NCI-H748 treated with DMSO at 0.1 percent for 48 hours (cell line): ENCODE data around the gene RAD23B.
A peak's percentile ranks its signal among the peaks of the same experiment; 100 is the strongest.

ENCODE experiments used
- DNase-seq: peaks from one replicate; lab custom pipeline; 2025; lab: John Stamatoyannopoulos, UW

RAD23B gene

DNA sequence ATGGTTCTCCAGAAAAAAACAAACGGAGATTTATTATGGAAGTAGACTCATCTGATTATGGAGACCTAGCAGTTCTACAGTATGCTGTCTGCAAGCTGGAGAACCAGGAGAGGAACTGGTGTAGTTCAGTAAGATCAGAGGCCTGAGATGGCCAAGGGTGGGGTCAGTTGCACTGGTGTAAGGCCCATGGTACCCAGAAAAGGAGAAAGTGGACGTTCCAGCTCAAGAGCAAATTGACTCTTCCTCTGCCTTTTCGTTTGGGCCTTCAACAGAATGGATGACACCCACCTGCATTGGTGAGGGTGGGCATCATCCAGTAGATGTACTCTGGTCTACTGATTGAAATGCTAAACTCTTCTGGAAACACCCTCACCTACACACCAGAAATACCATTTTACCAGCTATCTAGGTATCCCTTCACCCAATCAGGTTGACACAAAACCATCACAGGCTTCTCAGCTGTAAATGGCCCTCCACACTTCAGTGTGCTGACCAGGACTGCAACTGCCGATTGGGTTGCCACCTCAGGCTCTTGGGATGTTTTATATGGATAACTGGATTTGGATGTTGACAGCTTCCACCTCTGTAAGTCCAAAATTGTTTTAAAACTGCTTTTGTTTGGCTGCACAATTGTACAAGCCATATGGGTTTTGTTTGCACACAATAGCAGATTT, 51.2 kb downstream of the RAD23B start:
- DNase-seq: no peak

DNA sequence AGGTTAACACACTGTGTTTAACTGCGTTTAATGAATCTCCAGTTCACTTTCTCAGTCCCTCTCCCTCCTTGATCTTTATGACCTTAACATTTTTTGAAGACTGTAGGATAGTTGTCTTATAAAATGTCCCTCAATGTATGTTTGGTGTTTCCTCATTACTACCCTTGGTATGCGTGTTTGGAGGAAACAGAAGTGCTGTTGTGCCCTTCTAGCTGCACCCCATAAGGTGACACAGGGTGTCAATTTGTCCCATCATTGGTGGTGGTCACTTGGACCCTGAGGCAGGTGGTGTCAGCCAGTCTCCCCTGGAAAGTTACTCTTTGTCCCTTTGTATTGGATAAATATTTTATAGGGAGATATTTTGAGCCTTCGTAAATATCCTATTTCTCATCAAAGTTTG, 52.3 kb downstream of the RAD23B start:
- no peak for DNase-seq

DNA sequence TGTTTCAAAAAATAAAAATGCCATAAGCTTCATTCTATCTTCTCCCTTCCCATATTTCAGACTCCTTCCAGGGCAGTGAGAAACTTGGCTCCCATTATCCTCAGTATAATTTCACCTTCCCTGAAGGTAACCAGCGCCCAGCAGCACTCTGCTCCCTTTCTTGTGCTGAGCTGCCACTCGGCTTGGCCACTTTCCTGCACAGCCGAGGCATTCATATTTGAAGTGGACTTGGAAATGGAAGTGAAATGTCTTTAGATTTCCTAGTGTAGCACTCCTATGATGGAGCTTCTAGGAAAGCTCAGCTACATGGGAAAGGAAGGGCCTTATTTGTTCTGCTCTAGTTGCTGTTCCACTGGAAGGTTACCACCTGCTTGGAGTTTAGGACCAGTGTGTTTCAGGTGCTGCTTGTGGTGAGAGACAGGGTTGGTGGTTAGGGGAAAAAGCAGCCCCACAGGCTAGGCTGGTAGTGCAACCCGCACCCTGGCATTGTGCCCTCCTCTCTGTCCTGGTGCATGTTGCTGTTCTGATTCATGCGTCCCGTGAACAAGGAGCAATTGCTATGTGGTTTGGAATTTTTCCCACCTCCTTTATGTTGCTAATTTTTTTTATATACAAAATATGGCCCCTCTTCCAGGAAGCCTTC, 53.8 kb downstream of the RAD23B start:
- no peak for DNase-seq

DNA sequence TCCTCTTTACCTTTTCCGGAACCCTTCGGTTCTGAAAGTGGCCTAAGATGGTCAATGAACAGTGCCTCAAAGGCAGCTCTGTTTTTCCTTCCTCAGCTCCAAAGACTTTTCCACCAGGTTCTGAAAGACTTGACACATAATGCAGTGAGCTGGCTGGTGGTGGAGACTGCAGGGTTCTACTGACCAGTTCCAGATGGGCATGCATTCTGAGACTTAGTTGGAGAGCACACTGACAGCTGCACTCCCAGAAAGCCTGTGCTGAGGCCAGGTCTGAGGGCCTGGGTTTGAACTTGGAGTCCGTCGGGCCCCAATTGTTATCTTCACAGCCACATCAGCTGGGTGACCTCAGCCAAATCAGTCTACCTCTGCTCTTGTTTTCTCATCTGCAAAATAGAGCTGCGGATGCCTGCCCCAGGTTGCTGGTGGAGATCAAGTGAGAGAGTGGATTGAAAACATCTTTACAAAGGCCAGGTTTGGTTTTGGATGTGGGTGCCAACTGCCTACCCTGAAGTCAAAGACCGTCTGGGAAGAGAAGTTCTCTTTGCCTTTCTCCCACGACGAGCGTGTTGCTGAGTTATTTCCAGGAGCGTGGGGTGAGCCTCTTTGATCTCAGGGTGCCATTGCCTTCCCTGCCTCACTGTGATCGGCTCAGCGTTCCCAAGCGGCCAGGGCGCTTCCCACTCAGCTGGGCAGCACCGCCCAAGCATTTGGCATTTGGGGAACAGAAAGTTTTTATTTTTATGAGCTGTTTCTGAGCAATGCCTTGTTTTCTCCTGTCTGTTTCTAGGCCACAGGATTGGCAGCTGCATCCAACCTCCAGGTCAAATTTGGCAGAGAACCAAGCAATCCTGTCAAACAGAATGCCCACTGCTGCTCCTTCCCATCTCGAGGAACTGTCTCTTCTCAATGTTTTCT, 54.9 kb downstream of the RAD23B start:
- DNase-seq: no peak

DNA sequence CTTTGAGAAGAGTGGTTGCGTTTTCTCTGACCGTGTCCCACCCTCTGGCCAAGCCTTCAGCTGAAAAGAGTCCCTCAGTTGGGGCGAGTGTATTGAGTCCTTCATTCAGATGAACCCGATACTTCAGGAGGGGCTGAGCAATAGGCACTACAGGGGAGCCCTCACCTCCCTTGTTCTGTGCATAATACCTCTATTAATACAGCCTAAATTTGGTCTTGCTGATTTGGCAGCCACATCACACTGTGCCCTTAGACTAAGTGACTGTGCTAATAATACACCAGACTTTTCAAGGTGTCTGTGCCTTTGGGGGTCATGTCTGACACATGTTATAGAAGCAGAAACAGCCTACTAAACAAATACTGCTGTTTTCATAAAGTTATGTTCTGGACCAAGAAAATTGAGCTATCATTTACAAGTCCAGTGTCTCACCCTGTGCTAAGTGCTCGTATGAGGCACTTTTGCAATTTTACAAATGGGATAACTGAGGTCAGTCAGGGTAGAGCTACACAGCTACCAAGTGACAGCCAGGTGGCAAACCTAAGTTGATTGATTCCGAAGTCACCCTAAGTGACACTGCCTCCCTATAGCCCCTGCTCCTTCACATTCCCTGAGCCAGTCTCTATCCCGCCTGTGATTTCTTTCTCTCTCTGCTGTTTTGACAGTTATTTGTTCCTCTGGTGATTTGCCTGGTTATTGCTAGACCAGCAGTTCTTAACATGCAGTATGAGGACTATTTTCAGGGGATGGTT, 56.0 kb downstream of the RAD23B start:
- no peak for DNase-seq

DNA sequence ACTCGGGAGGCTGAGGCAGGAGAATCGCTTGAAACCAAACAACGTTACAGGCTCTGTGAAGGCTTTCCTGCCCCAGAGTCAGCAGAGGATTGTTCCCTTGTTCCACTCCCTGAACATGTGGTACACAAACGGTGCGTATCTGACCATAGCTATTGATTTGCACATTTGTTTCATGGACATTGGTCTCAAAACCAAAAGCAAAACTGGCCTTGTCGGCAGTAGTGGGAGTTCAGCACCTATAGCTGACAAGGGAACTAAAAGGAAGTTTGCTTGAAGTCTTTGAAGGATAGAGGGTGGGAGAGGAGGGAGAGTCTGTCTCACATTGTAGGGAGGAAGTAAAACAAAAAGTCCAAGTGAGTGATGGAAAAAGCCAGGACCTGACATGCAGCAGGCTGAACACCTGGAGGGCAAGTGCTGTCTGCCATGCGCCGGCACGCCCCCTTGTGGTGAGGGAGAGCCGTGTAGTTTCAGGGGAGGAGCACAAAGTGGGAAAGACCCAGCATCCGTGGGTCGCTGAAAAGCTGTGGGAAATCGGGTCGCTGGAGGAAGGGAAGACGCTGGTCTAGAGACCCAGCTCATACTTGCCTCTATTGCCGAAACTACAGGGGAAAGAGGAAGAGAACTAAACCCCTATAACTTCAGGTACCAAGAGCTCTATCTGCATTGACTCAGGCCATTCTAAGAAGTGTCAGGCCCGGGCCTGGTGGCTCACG, 58.0 kb downstream of the RAD23B start:
- DNase-seq: peak; percentile 64

DNA sequence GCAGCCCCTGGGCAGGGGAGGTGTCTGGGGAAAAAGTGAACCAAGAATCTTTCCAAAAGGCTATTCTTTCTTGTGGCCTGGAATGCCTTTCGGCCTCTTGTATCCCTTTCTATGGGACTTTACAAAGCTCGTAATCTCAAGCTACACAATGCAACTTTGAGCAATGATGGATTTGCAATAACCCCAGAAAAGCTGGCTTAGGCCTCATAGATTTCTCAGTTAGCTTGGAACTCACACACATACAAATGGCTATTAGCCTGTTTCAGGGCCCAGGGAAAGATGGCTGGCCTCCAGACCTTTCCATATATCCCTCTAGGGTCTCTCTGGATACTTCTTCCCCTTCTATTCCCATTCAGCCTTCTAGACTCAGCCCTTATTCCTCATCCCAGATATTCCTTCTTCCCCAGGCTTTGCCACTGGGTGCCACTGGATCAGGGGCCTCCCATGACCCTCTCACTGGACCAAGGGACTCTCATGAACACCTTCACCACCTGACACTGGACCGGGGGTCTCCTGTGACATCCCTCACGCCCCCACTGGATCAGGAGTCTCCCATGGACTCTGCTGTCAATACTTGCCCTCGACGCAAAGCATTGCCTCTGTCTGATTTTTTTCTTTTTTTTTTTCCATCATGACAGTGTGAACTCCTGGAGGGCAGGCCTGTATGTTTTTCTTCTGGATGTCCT, 59.5 kb downstream of the RAD23B start:
- no peak for DNase-seq

DNA sequence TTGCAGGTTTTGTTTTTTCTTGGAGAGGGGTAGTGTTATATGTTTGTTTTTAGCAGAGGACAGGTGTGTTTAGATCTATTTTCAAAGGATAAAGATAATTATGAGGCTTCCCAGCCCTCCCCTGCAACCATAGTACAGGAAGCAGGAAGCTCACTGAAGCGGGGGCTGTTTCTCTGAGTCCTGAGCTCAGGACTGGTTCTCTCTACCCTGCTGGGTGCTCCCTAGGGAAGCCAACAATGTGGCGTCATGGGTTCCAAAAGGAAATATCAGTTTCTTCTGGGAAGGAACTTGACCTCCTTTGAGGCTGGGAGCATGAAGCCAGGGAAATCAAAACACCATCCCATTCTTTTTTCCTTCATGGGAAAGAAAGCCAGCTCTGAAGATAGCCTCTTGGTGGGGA, 62.2 kb downstream of the RAD23B start:
- DNase-seq: peak; percentile 40

DNA sequence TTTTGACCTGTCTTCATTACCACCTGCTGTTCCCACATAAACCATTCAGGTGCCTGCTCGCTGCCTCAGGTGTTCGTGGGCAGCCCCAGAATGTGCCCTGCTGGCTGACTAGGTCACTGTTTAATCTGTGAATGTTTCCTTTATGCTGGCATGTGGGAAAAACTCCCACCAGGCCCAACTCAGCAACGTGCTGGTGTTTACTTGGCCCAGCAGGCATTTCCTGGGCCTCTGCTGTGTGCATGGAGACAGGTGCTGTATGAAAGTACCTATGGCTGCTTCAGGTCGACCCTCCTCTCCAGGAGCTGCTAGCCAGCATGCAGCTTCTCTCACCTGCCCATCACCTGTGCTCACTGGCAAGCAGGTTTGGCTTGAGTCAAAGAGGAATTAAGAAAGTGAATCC, 65.8 kb downstream of the RAD23B start:
- no peak for DNase-seq

DNA sequence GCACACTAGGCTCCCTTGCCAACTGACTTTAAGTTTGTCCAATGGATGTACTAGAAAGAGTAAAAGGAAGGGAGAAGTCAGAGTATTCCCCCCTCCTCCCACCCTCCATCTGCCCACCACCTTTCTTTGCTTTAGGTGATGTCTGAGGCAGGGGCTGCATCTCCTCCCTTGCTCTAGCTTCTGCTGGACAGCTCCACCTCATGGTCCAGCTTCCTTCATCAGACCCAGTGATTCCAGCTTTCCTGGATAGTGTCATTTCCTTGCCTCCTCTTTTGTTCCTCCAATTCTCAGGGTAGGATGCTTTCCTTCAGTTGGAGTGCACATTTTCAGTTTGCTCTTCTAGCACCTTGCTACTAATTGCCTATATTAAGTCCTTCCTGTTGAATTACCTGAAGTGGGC, 67.4 kb downstream of the RAD23B start:
- no peak for DNase-seq

DNA sequence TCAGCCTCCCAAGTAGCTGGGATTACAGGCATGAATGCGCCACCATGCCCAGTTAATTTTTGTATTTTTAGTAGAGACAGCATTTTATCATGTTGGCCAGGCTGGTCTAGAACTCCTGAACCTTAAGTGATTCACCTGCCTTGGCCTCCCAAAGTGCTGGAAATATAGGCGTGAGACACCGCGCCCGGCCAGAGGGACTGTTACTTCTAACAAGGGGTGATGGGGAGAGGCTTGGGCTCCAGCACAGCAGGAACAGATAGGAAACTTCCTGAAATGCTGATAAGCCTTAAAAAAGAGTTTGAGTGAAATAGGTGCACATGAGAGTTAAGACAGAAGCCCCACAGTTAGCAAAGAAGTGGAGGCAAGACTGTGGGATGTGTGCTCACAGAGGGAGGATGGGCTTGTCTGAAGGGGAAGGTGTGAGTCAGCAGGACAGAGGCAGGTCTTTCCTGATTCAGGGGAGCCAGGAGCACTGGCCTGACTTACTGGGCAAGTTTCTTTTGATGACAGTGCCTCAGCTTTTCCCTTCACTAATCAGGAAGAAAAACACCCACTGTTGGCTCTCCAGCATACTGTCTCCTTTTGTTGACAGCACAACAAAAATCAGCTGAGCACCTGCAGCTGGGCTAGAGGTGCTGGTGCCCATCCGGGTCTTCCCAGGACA, 68.4 kb downstream of the RAD23B start:
- DNase-seq: no peak

DNA sequence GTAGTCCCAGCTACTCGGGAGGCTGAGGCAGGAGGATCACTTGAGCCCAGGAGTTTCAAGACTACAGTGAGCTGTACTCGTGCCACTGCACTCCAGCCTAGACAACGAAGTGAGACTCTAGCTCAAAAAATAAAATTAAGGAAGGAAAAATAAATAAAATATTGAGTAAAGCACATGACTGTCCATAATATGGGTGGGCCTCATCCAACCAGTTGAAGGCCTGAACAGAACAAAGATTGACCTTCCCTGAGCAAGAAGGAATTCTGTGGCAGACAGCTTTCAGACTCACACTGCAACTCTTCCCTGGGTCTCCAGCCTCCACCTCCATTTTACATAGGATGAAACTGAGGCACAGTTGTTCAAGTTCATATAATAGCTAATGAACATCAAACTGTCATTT, 72.3 kb downstream of the RAD23B start:
- DNase-seq: no peak

DNA sequence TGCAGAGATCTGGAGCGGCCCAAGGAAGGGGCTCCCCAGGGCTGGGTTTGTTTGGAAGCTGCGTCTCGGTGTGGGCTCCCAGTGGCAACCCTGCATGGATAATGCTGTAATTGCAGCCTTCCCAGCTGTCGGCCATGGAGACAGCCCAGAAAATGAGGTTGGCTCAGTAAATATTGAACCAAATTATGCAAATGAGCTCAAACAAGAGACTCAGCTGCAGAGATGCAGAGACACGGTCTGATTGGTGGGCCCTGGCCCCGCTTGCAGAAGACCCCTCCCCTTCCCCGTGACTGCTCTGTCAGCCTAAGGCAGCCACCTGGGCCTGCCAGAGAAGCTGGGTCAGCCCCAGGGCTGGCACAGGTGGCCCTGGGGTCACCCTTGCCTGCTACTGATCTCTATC, 75.9 kb downstream of the RAD23B start:
- peak; percentile 90 for DNase-seq

DNA sequence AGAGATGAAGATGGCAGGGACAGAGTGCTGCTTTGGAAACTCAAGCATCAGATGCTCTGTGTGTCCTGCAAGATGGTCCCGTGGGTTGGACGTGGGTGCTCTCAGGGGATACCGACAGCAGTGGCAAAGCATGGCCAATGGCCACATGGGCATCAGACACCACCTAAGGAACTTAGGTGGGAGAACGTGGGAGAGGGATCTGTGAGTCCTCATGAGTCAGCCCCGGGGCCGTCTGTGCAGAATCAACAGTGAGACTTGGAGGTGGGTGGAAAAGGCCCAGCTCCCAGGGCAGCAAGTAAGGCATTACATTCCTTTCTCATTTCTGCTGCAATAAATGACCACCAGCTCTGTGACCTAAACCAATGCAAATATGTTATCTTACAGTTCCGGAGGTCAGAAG, 77.0 kb downstream of the RAD23B start:
- no peak for DNase-seq

DNA sequence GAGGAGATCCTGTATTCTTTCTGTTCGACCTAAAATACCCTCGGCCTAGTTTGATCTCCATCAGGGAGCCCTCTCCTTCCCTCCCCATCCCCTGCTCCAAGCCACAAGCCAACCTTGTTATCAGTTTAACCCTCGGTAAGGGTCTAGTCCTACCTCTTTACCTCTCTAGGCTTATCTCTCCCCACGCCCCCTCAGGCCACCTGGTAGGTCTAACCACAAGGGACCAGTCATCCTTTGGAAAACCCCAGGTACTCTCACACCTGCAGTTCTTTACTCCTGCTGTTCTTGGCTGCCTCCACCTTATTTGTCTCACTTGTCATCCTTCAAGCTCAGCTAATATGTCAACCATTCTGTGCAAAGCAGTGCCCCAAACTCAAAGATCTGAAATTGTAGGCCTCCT, 78.7 kb downstream of the RAD23B start:
- DNase-seq: no peak

DNA sequence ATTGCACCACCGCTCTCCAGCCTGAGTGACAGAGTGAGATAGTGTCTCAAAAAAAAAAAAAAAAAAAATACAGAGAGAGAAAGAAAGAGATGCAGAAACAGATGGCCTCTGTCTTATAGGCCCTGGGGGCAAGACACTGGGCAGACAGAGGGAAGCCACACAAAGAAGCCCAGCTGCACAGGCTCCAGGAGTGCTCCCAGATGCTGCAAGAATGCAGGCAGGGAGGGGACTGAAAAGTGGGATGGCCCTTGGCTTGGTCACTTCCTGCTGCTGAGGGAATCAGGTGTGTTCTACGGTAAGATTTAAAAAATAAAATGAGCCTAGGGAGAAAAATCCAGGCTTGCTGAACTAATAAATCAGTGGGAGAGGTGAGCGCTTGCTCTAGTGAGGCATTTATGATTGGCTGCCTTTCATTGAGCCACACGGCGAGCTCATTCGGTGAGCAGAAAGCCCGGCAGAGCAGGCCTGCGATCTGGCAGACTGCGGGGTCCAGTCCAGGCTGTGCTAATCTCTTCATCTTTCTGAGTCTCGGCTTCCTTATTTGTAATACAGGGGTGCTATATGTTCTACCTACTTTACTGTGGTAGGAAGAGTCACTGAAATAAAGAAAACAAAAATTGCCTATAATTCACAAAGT, 80.6 kb downstream of the RAD23B start:
- no peak for DNase-seq

DNA sequence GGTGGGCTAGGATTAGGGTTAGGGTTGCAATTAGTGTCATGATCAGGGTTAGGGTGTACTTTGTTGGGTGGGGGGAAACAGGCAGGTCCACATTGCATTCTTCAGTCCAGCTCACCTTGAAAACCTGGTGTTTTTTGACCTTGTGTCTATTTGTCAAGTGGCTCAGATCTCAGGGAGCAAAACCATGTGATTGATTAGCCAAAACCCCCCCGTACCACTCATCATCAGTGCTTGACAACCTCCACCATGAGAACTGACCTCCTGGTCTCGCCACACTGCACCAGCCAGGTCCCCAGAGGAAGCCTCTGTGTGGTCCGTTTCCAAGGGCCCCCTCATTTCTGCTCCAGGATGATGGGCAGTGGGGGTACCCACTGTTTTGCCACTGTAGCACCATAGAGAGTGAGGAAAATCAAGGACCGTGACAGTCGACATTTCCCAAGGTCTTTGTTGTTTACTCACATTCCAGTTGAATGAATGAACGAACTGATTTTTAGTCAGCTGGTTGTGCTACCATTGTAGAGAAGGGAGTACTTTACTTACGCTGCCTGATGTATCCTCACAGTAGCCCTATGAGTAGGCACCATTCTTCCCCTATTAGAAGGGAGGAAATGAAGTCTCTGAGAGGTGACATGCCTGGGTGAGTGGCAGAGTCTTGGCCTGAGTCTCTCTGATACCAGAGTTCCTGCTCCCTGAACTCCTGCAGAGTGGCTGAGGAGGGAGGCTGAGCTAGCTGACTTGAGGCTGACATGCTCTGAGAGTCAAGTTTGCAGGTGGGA, 84.8 kb downstream of the RAD23B start:
- DNase-seq: no peak

DNA sequence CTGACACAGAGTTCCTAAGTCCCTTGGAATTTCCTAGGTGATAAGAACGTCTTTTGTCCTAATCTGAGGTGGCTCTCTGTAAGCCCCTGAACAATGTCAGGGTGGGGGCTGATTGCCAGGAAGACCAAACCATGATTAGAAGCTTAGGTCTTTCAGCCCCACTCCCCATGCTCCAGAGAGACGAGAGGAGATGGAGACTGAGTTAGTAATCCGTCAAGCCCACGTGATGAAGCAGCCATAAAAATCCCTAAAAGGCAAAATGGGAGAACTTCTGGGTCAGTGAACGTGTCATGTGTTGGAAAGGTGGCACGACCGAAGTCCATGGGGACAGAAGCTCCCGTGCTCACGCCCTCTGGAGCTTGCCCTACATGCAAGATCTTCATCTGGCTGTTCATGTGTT, 85.6 kb downstream of the RAD23B start:
- no peak for DNase-seq

DNA sequence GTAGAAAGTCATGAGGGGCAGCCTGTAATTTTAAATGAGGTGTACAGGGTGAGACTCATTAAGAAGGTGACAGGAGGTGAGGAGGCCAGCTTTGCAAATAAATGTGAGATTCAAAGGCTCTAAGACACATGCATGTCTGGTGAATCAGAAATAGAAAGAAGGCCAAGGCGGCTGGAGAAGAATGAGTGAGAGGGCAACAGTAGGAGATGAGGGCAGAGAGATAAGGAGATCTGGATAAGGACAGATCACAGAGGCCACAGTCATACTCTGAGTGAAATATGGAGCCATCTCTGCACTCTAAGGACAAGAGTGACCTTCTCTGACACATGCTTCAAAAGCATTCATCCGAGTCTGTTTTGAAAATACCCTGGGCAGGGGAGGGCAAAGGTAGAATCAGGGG, 90.7 kb downstream of the RAD23B start:
- DNase-seq: no peak
